Chondrocyte (in vitro differentiated cells): Measurements from ENCODE around the gene AK1. TPM values are rescaled to one million over a fixed set of nuclear protein-coding genes. Genes with fewer than 3 reads are reported as not detected.

Experiments used
- DNase-seq: peaks from one replicate; pipeline ENCODE4 v3.0.0; 2021; ENCODE audit warnings: mixed read lengths, low spot score
- H3K27ac Mint-ChIP-seq: one replicate; pipeline ENCODE4 v1.8.0; 2021; ENCODE audit warnings: mild to moderate bottlenecking, moderate library complexity, mixed read lengths; ENCODE audit not compliant: unreplicated experiment
- H3K27me3 Mint-ChIP-seq: 2 replicates; pipeline ENCODE4 v1.8.0; 2021; ENCODE audit warnings: low read depth, mixed read lengths
- H3K36me3 Mint-ChIP-seq: 2 replicates; pipeline ENCODE4 v1.8.0; 2021; ENCODE audit warnings: low read depth, mixed read lengths
- H3K4me1 Mint-ChIP-seq: 2 replicates; pipeline ENCODE4 v1.8.0; 2021; ENCODE audit warnings: low read depth, mild to moderate bottlenecking, mixed read lengths
- H3K4me3 Mint-ChIP-seq: one replicate; pipeline ENCODE4 v1.8.0; 2021; ENCODE audit warnings: mild to moderate bottlenecking, moderate library complexity, mixed read lengths; ENCODE audit not compliant: unreplicated experiment
- H3K9me3 Mint-ChIP-seq: 2 replicates; pipeline ENCODE4 v1.8.0; 2021; ENCODE audit warnings: low read depth, mixed read lengths
- total RNA-seq: library from RNA; stranded (reverse); gene quantifications from 3 replicates; pipeline ENCODE4 v1.2.1, GENCODE V29; 2021
- TF ChIP-seq, protein P1 (sequence below): fragments of 200-600 bp; sonication (generic); IDR thresholded peaks from 2 replicates; pipeline ENCODE4 v1.5.0; 2021; ENCODE audit warnings: antibody characterized with exemption, mild to moderate bottlenecking, moderate library complexity

Gene AK1
- total RNA-seq, 1 donor from 2014 or later = 77.2 TPM

DNA sequence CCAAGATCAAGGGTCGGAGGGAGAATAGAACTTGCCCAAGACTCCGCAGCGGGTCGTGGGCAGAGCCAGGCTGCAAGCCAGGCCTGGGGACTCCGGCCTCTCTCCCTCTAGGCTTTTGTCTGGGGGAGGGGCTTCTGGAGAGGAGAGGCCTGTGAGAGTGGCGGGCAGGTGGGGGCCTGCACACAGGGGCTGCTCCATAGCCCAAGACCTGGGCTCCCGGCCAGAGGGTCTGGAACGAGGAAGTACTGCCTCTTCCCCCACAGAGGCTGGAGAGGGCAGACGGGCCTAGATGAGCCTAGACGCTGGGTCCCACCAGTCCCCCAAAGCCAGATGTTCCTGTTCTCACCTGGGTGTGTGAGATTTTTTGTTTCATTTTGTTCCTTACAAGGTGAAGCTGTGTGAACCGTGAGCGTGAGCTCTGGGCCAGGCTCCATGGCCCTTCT is 27.1 kb upstream of the AK1 start:
- no peak for DNase-seq
- H3K27me3 Mint-ChIP-seq = no peaks in the 10 kb centered on the region
- H3K4me3 Mint-ChIP-seq = no peak overlapping the region
- H3K4me1 Mint-ChIP-seq = peaks cover 32% of the 10 kb centered on the region
- no peaks in the 10 kb centered on the region for H3K9me3 Mint-ChIP-seq
- H3K27ac Mint-ChIP-seq = peak overlapping the region; percentile 61
- H3K36me3 Mint-ChIP-seq = peaks cover 1% of the 10 kb centered on the region
- TF ChIP-seq, protein P1, sequence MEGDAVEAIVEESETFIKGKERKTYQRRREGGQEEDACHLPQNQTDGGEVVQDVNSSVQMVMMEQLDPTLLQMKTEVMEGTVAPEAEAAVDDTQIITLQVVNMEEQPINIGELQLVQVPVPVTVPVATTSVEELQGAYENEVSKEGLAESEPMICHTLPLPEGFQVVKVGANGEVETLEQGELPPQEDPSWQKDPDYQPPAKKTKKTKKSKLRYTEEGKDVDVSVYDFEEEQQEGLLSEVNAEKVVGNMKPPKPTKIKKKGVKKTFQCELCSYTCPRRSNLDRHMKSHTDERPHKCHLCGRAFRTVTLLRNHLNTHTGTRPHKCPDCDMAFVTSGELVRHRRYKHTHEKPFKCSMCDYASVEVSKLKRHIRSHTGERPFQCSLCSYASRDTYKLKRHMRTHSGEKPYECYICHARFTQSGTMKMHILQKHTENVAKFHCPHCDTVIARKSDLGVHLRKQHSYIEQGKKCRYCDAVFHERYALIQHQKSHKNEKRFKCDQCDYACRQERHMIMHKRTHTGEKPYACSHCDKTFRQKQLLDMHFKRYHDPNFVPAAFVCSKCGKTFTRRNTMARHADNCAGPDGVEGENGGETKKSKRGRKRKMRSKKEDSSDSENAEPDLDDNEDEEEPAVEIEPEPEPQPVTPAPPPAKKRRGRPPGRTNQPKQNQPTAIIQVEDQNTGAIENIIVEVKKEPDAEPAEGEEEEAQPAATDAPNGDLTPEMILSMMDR = no peak

DNA sequence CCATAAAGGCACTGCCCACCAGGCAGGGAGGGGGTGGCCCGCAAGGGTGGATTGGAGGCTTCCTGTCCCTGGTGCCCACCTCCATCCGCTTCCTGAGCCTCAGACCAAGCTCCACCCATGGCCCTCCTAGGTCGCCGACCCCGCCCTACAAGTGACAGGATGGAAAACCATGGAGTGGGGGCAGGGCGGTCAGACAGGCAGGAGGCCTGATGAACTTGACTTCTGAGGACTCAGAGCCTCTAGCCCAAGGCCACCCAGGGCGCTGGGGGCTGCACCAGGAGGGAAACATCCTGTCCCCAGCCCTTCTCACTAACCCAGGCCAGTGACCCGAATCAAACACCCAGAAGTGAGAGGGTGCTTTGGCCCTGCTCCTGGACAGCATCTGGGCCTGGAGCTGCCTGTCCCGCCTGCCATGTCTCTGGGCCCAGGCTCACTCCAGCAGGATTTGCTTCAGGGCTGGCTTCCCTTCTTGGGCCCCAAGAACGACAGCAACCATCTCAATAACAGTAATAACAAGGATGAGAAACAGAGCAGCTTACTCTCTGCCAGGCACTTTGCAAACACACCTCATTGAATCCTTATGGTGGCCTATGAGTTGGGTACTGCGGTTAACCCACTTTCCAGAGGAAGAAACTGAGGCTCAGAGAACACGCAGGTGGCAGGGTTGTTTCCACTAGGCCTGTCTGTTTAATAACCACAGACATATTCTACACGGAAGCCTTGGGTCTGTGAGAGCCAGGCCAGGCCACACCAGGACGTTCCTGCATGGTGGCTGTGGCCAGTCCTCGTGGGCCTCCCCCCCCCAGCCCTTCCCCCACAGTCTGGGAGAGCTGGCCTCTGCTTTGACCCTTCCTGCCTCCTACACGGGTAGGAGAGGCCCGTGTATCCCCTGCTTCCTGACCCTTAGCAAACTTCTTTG is 26.3 kb upstream of the AK1 start:
- Mint-ChIP-seq H3K36me3 (peaks cover 1% of the 10 kb centered on the region), H3K27ac (peak overlapping the region; percentile 64), H3K4me1 (peaks cover 32% of the 10 kb centered on the region), H3K4me3 (no peak overlapping the region), H3K9me3 (no peaks in the 10 kb centered on the region), H3K27me3 (no peaks in the 10 kb centered on the region)
- TF ChIP-seq, protein P1 = no peak
- DNase-seq = peak; percentile 82

DNA sequence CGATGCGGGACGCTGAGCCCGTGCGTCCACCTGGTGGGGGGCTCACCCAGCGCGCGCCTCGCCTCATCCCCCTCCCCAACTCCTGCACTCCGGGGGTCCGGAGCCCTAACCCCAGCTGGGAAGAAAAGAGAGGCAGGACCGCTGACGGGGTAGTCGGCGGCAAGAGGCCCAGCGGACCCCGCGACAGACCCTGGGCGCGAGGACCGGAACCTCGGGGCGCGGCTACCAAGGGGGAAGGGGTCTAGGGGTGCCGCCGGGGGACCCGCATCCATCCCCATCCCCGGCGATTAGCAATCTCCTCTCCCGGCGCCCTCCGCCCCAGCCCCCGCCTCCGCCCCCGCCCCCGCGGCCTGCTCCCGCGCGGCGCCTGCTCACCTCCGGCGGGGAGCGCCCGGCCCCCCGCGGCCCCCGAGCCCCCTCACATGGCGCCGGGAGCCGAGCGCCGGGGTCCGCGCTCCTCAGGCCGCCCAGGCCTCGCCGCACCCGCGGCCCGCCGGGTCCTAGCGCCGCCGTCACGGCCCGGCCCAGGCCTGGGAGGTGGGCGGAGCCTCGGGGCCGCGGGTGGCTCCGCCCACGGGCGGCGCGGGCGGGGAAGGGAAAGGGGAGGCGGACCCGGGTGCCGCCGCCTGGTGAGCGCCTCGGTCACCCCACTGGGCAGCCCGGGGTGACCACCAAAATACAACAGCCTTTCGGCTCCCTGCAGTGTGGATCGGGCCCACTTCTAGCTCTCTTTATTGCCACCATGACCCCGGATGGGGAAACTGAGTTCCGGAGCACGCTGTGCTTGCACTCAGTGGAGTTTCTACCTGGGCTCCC is 21.9 kb upstream of the AK1 start, which contains the start of gene ST6GALNAC6:
ST6GALNAC6 (minus strand) TSS at position 476 of the 816 bp plus-strand sequence. CDS start 1,622 bp downstream, outside the sequence.
- no peaks in the 10 kb centered on the region for H3K27me3 Mint-ChIP-seq
- DNase-seq = peak; percentile 84
- H3K27ac Mint-ChIP-seq = peak within 1 kb of the TSS; percentile 95
- peaks cover 11% of the 10 kb centered on the region for H3K36me3 Mint-ChIP-seq
- peaks cover 42% of the 10 kb centered on the region for H3K4me1 Mint-ChIP-seq
- TF ChIP-seq, protein P1 = no peak
- H3K9me3 Mint-ChIP-seq = no peaks in the 10 kb centered on the region
- peak within 1 kb of the TSS; percentile 85 for H3K4me3 Mint-ChIP-seq

DNA sequence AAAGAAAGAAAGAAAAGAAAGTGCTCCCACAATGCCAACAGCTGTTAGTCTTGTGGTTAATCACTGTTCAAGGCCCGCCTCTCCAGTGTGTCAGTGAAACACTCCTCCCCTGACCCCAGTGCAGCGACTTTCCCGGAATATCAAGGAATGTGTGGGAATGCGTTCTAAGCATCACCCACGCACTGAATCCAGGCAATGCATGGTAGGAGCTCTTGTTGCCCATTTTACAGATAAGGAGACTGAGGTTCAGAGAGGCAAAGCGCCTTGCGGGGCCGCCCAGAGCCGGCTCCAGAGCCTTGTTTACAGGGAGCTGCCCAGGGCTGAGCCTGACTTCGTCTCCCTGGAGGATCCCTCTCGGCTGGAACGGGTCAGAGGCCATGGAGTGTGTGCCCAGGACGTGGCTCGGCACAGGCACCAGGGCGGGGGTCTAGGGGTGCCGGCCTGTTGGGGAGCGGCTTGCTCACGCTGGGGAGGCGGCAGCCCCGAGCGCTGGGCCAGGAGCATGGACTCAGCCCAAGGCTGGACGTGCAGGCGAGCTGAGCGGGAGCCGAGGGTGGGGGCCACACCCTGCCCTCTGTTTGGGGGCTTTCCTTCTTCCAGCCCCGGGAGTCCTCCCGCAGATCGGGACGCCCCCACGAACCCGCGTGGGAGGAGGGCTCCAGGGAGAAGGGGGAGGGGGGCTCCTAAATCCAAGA is 21.1 kb upstream of the AK1 start:
- Mint-ChIP-seq H3K27ac (peak overlapping the region; percentile 95), H3K4me1 (peaks cover 35% of the 10 kb centered on the region), H3K4me3 (peak overlapping the region; percentile 85), H3K9me3 (no peaks in the 10 kb centered on the region), H3K36me3 (peaks cover 18% of the 10 kb centered on the region), H3K27me3 (no peaks in the 10 kb centered on the region)
- DNase-seq = peak; percentile 90
- TF ChIP-seq, protein P1 = no peak
